K562 (cell line): ENCODE data around the gene MARK3. TPM values are rescaled to one million over a fixed set of nuclear protein-coding genes. Genes with fewer than 3 reads are reported as not detected.

Source experiments
- ATAC-seq: fragments of 200-7000 bp; cut with Tn5 transposase; 3 replicates; pipeline ENCODE4 v1.9.1; 2020; ENCODE audit warnings: moderate library complexity
- BruUV-seq: library from RNA; stranded (reverse); fragments of 400-500 nt; replicated peaks from 2 replicates; lab custom pipeline; 2021; lab: Mats Ljungman, UMichigan
- CTCF ChIA-PET: fragments of 300-600 bp; formaldehyde crosslinking; extraction: SDS; loops from one replicate; lab custom pipeline; 2021; ENCODE audit warnings: low intra/inter-chr PET ratio; lab: Yijun Ruan, JAX
- POLR2A ChIA-PET: fragments of 300-600, 350-650 bp; sonication (Branson Sonifier 250); formaldehyde crosslinking; extraction: SDS; loops from one replicate; lab custom pipeline; 2021; ENCODE audit warnings: antibody characterized with exemption, inconsistent platforms; lab: Yijun Ruan, JAX
- DNase-seq, 4 experiments: peaks; one replicate each; pipeline versions ENCODE4 v3.0.0 to v3.0.0-alpha.2; 2011 to 2018; ENCODE audit warnings: low spot score in 3 of 4, mixed read lengths in 3 of 4; ENCODE audit errors: extremely low read depth in 1 of 4
- FAIRE-seq: peaks from 2 replicates; lab custom pipeline; 2011; peaks lifted over from hg19 to GRCh38; lab: Jason Lieb, UNC
- H2AFZ ChIP-seq: 2 replicates; pipeline ENCODE4 v1.6.0; 2011; ENCODE audit warnings: low read depth, low read length, control low read depth, inconsistent platforms
- H3K27ac ChIP-seq: fragments of 200-600 bp; 3 replicates; pipeline ENCODE4 v1.8.0; 2011; ENCODE audit warnings: low read depth, mild to moderate bottlenecking, control low read depth, inconsistent platforms, low read length, moderate library complexity, mixed read lengths; ENCODE audit errors: extremely low read depth
- H3K27me3 ChIP-seq, 2 experiments: fragments of 300-600 bp in 1 of 2; 2 replicates in 1 of 2; 3 replicates in 1 of 2; pipeline versions ENCODE4 v1.6.0 to v1.8.0; 2011; ENCODE audit warnings: inconsistent platforms in 2 of 2, low read length in 2 of 2, mild to moderate bottlenecking in 1 of 2, mixed read lengths in 1 of 2, moderate library complexity in 1 of 2; ENCODE audit not compliant: control insufficient read depth in 2 of 2, insufficient read depth in 2 of 2
- H3K36me3 ChIP-seq: fragments of 300-600 bp; 3 replicates; pipeline ENCODE4 v1.8.0; 2011; ENCODE audit warnings: mild to moderate bottlenecking, low read length, inconsistent platforms; ENCODE audit not compliant: control insufficient read depth, insufficient read depth
- H3K4me1 ChIP-seq, 2 experiments: fragments of 200-600 bp in 1 of 2; replicated peaks in 1 of 2; 2 replicates in 1 of 2; 3 replicates in 1 of 2; pipeline versions ENCODE4 v1.5.1 to v1.8.0; 2011; ENCODE audit warnings: inconsistent platforms in 2 of 2, low read length in 2 of 2, mild to moderate bottlenecking in 1 of 2, mixed read lengths in 1 of 2, moderate library complexity in 1 of 2; ENCODE audit not compliant: control insufficient read depth in 2 of 2, insufficient read depth in 2 of 2
- H3K4me2 ChIP-seq: 2 replicates; pipeline ENCODE4 v1.6.1; 2011; ENCODE audit warnings: low read length, control low read depth, inconsistent platforms, mixed read lengths; ENCODE audit not compliant: insufficient read depth
- H3K4me3 ChIP-seq: fragments of 200-600 bp; sonication (generic), shearing (Covaris generic); 2 replicates; pipeline ENCODE4 v1.5.1; 2016; ENCODE audit warnings: control low read depth, inconsistent platforms
- H3K79me2 ChIP-seq: fragments of 200-600 bp; 3 replicates; pipeline ENCODE4 v1.8.0; 2011; ENCODE audit warnings: low read length, inconsistent platforms; ENCODE audit not compliant: control insufficient read depth, insufficient read depth
- H3K9ac ChIP-seq, 2 experiments: 2 replicates each; pipeline versions ENCODE4 v1.6.0 to v1.6.1; 2011; ENCODE audit warnings: low read depth in 2 of 2, low read length in 2 of 2, control low read depth in 1 of 2, inconsistent platforms in 1 of 2, mild to moderate bottlenecking in 1 of 2, mixed read lengths in 1 of 2; ENCODE audit not compliant: insufficient read depth in 1 of 2
- H3K9me1 ChIP-seq: one replicate; pipeline ENCODE4 v1.6.0; 2011; ENCODE audit warnings: inconsistent platforms, mild to moderate bottlenecking, low read length, moderate library complexity; ENCODE audit not compliant: control insufficient read depth, insufficient read depth
- H3K9me3 ChIP-seq: replicated peaks from 2 replicates; pipeline ENCODE4 v1.5.1; 2011; ENCODE audit warnings: low read depth, low read length, inconsistent platforms; ENCODE audit not compliant: control insufficient read depth, insufficient read depth
- H4K20me1 ChIP-seq: replicated peaks from 2 replicates; pipeline ENCODE4 v1.6.1; 2011; ENCODE audit warnings: low read length, inconsistent platforms, mixed read lengths; ENCODE audit not compliant: control insufficient read depth, insufficient read depth
- CLOCK ChIP-seq: fragments of 250-450 bp; sonication (Bioruptor Pico); IDR thresholded peaks from 2 replicates; pipeline ENCODE4 v1.4.0; 2020; ENCODE audit warnings: mild to moderate bottlenecking, moderate library complexity, borderline replicate concordance
- EHMT2 ChIP-seq: fragments of 450-650 bp; IDR thresholded peaks from 2 replicates; pipeline ENCODE4 v1.6.1; 2018; ENCODE audit warnings: antibody characterized with exemption
- MTF1 ChIP-seq: fragments of 250-450 bp; sonication (Bioruptor Pico); IDR thresholded peaks from 2 replicates; pipeline ENCODE4 v1.9.0; 2021; ENCODE audit warnings: moderate library complexity, mild to moderate bottlenecking, inconsistent platforms, borderline replicate concordance
- NR3C1 ChIP-seq: sonication (generic); formaldehyde crosslinking; IDR thresholded peaks from 2 replicates; pipeline ENCODE4 v1.8.1; 2022; ENCODE audit warnings: missing genetic modification reagents
- PKNOX1 ChIP-seq: fragments of 450-650 bp; IDR thresholded peaks from 2 replicates; pipeline ENCODE4 v1.6.1; 2016
- POLR2G ChIP-seq: fragments of 200-400 bp; formaldehyde crosslinking; IDR thresholded peaks from 2 replicates; pipeline ENCODE4 v1.6.1; 2017; ENCODE audit warnings: low read depth, mild to moderate bottlenecking, antibody characterized with exemption, low read length, moderate library complexity
- TRIM28 ChIP-seq: fragments of 450-650 bp; IDR thresholded peaks from 2 replicates; pipeline ENCODE4 v1.6.1; 2017
- WGBS: fragments of 100-300 bp; shearing (Covaris generic); methylation state at CpG from one replicate; pipeline ENCODE4 v1.1.6; 2016; ENCODE audit warnings: low coverage, mixed read lengths; ENCODE audit not compliant: insufficient coverage; ENCODE audit errors: missing lambda C conversion rate; 5-methylcytosine and 5-hydroxymethylcytosine counted together
- in situ Hi-C: fragments of 300-500 bp; cut with MboI; formaldehyde crosslinking; loops from 4 replicates; pipeline ENCODE4 v1.15.0; 2018; ENCODE audit warnings: inconsistent platforms, mixed read lengths
- intact Hi-C: fragments of 100-400 bp; cut with micrococcal nuclease; formaldehyde crosslinking; loops from 2 replicates; pipeline ENCODE4 v1.14.2; 2022
- polyA plus RNA-seq, 8 experiments: library from polyadenylated mRNA; depleted of rRNA in 4 of 8; stranded (reverse) in 5 of 8; unstranded in 3 of 8; fragments of >200 nt; fragmentation: Nextera tagmentation in 2 of 8; fragmentation: Illumina TruSeq in 1 of 8; extraction: Ambion mirVana in 2 of 8; extraction: Trizol in 1 of 8; gene quantifications; 2 replicates each; pipeline versions ENCODE4 v1.2.1 to v1.2.3, GENCODE V29; 2011 to 2014; ENCODE audit warnings: inconsistent platforms in 1 of 8, missing spikeins in 1 of 8
- total RNA-seq, 7 experiments: library from RNA; depleted of rRNA in 6 of 7; stranded (reverse); fragments of >200 nt in 6 of 7; fragmentation: Illumina TruSeq in 2 of 7; extraction: Trizol in 2 of 7; gene quantifications; 2 replicates each; pipeline versions ENCODE4 v1.2.1 to v1.2.3, GENCODE V29; 2011 to 2021; ENCODE audit warnings: low replicate concordance in 1 of 7

Gene MARK3
- total and polyA plus RNA-seq, 9 of the 15 experiments (the other 6 are each of a cell fraction or from before 2014, with no cell fraction given) = 10.1 to 68.7 (median 56.3) TPM

- POLR2A ChIA-PET = no interaction called here
- 62% methylated on average over 3 of the region's 4 CpGs for WGBS
- BruUV-seq = no TSS peak
- Histone ChIP-seq H3K4me3 (no peak overlapping the region), H3K79me2 (peaks cover 13% of the 10 kb centered on the region), H3K27ac (peak overlapping the region; percentile 21; the same call in 1 of the 3 replicates), H3K4me2 (no peak overlapping the region), H3K9me3 (no peaks in the 10 kb centered on the region), H3K9ac (no peak overlapping the region), H3K36me3 (peaks cover 52% of the 10 kb centered on the region; the same call in 2 of the 3 replicates), H3K27me3 (no peaks in the 10 kb centered on the region), H2AFZ (no peak overlapping the region), H3K9me1 (no peaks in the 10 kb centered on the region), H4K20me1 (no peaks in the 10 kb centered on the region), H3K4me1 (no peaks in the 10 kb centered on the region; a peak in 2 of 5 replicates)
- CTCF ChIA-PET = no interaction called here
- intact Hi-C loops (no loop called here), in situ Hi-C loops (no loop called here)
- TF ChIP-seq PKNOX1 (no peak), TRIM28 (no peak), EHMT2 (no peak), CLOCK (CRISPR knock-in tag) (no peak), POLR2G (no peak), NR3C1 (CRISPR knock-in tag) (no peak), MTF1 (CRISPR knock-in tag) (no peak)
- ATAC-seq (peak; percentile 65; the same call in 2 of the 3 replicates), DNase-seq (no peak), FAIRE-seq (no peak)
Measured at GRCh38 chr14:103456167-103456835, 71.1 kb downstream of the MARK3 start.
